Effector memory CD4-positive, alpha-beta T cell (primary cell): ENCODE measurements around the gene CLPTM1L.

ENCODE experiments used
- DNase-seq, 3 donors: peaks; one replicate each; pipeline ENCODE4 v3.0.0-alpha.2; 2020
- H3K27ac ChIP-seq: 2 replicates; pipeline ENCODE4 v1.7.0; 2013; ENCODE audit warnings: mild to moderate bottlenecking, low read length, moderate library complexity; ENCODE audit not compliant: insufficient read depth, poor library complexity, severe bottlenecking
- H3K27me3 ChIP-seq: replicated peaks from 2 replicates; pipeline ENCODE4 v1.7.0; 2013; ENCODE audit warnings: mild to moderate bottlenecking, low read length; ENCODE audit not compliant: insufficient read depth, control insufficient read depth, poor library complexity, severe bottlenecking
- H3K36me3 ChIP-seq: 2 replicates; pipeline ENCODE4 v1.7.0; 2013; ENCODE audit warnings: mild to moderate bottlenecking, low read length, moderate library complexity; ENCODE audit not compliant: control insufficient read depth, insufficient read depth
- H3K4me1 ChIP-seq: 2 replicates; pipeline ENCODE4 v1.7.0; 2013; ENCODE audit warnings: low read length, mild to moderate bottlenecking; ENCODE audit not compliant: control insufficient read depth, insufficient read depth, poor library complexity, severe bottlenecking
- H3K4me3 ChIP-seq: 2 replicates; pipeline ENCODE4 v1.7.0; 2013; ENCODE audit warnings: low read length, low read depth, mild to moderate bottlenecking; ENCODE audit not compliant: insufficient read depth, poor library complexity, severe bottlenecking
- H3K9me3 ChIP-seq: 2 replicates; pipeline ENCODE4 v1.7.0; 2013; ENCODE audit warnings: mild to moderate bottlenecking, low read length, moderate library complexity; ENCODE audit not compliant: control insufficient read depth

The CLPTM1L gene

DNA sequence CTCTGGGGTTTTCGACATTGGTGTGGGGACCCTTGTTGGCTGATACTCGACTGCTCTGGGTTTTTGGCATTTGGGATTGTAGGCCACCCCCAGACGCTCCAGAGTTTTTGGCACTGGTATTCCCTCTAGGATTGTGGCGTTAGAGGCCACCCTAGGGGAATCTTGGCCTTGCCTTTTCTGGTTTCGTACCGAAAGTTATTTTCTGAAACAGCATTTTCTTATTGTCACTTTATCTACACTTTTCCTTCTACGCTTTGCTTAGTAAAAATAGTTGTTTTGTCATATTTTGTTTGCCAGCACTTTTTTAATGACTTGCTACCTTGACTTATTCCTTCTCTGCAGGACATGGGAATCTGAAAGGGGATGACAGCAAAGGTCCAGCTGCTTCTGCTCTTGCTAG, 25.1 kb upstream of the CLPTM1L start:
- H3K36me3 ChIP-seq: no peaks in the 10 kb centered on the region
- no peak overlapping the region for H3K27ac ChIP-seq
- H3K9me3 ChIP-seq: no peaks in the 10 kb centered on the region
- DNase-seq: no peak
- H3K27me3 ChIP-seq: no peaks in the 10 kb centered on the region
- no peak overlapping the region for H3K4me3 ChIP-seq
- H3K4me1 ChIP-seq: no peaks in the 10 kb centered on the region

DNA sequence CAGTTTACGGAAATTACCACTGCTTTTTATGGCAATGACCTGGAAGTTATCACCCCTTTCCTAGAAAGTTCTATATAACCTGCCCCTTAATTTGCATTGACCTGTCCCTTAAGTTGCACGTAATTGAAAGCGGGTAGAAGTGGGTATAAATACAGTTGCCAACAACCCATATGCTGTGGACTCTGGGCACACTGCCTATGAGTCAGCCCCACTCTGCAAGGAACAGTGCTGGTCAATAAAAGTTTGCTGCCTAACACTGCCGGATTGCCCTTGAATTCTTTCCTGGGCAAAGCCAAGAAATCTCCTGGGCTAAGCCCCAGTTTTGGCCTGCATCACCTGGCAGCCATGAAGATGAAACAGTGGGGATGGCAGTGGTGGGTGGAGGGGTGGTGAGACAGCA, 23.9 kb upstream of the CLPTM1L start:
- no peaks in the 10 kb centered on the region for H3K4me1 ChIP-seq
- no peak overlapping the region for H3K27ac ChIP-seq
- no peaks in the 10 kb centered on the region for H3K9me3 ChIP-seq

DNA sequence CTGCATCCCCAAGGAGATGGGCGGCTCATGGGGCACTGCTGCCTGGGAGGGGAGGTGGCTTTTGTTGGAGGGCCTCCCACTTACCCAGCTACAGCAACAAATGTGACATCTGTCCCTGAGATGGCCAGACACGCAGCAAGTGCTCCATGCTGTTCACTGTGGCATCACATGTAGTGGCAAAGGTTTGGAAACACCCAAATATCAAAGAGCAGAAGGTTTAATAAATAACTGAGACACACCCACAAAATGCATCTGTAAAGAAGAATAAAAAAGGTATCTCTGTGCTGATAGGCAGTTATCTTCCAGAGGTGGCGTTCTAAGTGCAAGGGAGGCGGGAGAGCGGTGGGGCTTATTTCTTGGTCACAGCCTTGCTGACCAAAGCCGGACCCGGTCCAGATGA, 23.3 kb upstream of the CLPTM1L start:
- DNase-seq: no peak
- Histone ChIP-seq H3K9me3 (no peaks in the 10 kb centered on the region), H3K4me1 (no peaks in the 10 kb centered on the region), H3K27me3 (peaks cover 4% of the 10 kb centered on the region), H3K4me3 (no peak overlapping the region), H3K27ac (no peak overlapping the region), H3K36me3 (no peaks in the 10 kb centered on the region)

More for the DNA sequence above, 23.9 kb upstream of the CLPTM1L start:
- Histone ChIP-seq H3K4me3 (no peak overlapping the region), H3K27me3 (no peaks in the 10 kb centered on the region), H3K36me3 (no peaks in the 10 kb centered on the region)
- no peak for DNase-seq

DNA sequence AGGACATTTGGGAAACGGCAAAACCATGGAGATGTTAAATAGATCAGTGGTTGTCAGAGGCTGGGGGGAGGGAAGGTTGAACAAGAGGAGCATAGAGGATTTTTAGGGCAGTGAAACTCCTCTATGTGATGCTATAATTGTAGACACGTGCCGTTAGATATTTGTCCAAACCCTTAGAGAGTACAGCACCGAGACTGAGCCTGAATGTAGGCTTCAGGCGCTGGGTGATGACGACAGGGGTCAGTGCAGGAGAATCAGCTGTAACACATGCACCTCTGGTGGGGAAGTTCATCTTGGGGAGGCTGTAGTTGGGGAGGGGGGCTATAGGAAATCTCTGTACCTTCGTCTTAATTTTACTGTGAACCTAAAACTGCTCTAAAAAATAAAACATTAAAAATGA, 22.2 kb upstream of the CLPTM1L start:
- no peaks in the 10 kb centered on the region for H3K4me1 ChIP-seq
- no peak for DNase-seq
- H3K4me3 ChIP-seq: no peak overlapping the region
- H3K36me3 ChIP-seq: no peaks in the 10 kb centered on the region
- H3K27ac ChIP-seq: no peak overlapping the region
- no peaks in the 10 kb centered on the region for H3K9me3 ChIP-seq
- peaks cover 7% of the 10 kb centered on the region for H3K27me3 ChIP-seq

DNA sequence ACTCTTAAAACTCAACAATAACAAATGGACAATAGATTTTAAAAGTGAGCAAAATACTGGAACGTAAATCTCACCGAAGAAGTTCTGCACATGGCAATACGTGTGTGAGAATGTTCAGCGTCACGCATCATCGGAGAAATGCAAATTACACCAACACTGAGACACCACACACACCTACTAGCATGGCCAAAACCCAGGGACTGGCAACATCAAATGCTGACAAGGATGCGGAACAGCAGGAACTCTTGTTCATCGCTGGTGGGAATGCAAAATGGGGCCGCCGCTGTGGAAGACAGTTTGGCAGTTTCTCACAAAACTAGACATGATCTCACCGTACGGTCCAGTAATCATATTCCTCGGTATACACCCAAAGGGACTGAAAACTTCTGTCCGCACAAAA, 21.6 kb upstream of the CLPTM1L start:
- Histone ChIP-seq H3K4me1 (no peaks in the 10 kb centered on the region), H3K27ac (no peak overlapping the region), H3K9me3 (no peaks in the 10 kb centered on the region), H3K27me3 (peaks cover 13% of the 10 kb centered on the region), H3K36me3 (no peaks in the 10 kb centered on the region), H3K4me3 (no peak overlapping the region)
- DNase-seq: no peak

DNA sequence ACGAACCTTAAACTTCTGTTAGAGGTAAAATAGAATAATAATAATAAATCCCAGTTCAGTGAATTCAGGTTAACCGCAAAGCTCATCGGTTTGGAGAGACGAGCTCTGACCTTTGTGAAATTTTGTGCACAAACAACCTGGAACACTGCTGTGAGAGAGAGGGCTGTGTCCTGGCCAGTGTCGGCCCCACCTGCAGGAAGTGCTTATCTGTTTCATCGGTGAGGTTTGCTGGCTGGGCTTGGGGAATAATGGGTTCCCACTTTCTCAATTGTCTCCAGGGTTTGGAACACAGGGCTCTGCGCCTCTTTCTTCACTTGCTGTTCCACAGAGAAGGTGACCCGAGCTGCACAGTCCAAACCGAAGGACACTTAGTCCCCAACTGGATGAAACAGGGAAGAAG, 19.3 kb upstream of the CLPTM1L start:
- Histone ChIP-seq H3K27me3 (peaks cover 13% of the 10 kb centered on the region), H3K27ac (no peak overlapping the region)

DNA sequence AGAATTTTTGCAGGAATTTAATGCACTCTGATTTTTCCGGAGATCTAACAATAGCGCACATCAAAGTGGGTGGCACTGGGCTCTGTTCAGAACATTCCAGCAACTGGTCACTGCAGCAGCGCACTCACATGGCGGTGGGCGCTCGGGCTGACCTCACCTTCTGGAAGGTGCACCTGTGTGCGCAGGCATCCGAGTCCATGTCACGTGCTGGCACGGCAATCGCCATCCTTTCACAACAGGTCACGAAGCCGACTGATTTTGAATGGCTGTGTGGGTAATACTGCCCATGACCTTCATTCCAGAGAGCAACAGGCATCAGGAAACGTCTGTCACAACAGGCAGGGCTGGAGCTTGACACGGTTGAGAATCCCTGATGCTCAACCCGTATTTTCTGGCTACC, 18.7 kb upstream of the CLPTM1L start:
- DNase-seq: no peak
- Histone ChIP-seq H3K9me3 (no peaks in the 10 kb centered on the region), H3K4me3 (no peak overlapping the region), H3K4me1 (no peaks in the 10 kb centered on the region), H3K27ac (no peak overlapping the region), H3K36me3 (no peaks in the 10 kb centered on the region), H3K27me3 (peaks cover 13% of the 10 kb centered on the region)

More for the DNA sequence above, 19.3 kb upstream of the CLPTM1L start:
- H3K9me3 ChIP-seq: no peaks in the 10 kb centered on the region
- no peaks in the 10 kb centered on the region for H3K4me1 ChIP-seq
- H3K4me3 ChIP-seq: no peak overlapping the region
- no peaks in the 10 kb centered on the region for H3K36me3 ChIP-seq
- DNase-seq: no peak

DNA sequence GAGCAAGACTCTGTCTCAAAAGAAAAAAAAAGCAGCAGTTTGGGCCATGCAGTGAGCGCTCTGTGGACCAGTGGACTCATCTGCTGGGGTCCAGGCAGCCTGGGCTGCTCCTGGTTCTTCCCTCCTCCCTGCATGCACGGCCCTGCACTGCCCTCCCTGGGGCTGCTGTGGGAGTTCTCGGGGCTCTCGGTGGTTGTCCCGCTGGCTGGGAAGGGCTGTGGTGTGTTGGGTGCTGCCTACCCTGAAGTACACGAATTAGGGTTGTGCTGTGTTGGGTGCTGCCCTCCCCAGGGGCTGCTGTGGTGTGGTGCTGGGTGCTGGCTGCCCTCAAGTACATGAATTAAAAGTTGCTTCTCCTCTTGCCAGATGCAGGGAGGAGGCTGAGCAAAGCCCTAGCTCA, 18.3 kb upstream of the CLPTM1L start:
- H3K27me3 ChIP-seq: peaks cover 13% of the 10 kb centered on the region
- H3K36me3 ChIP-seq: no peaks in the 10 kb centered on the region
- DNase-seq: no peak
- no peaks in the 10 kb centered on the region for H3K4me1 ChIP-seq
- H3K9me3 ChIP-seq: no peaks in the 10 kb centered on the region
- no peak overlapping the region for H3K4me3 ChIP-seq
- H3K27ac ChIP-seq: no peak overlapping the region

DNA sequence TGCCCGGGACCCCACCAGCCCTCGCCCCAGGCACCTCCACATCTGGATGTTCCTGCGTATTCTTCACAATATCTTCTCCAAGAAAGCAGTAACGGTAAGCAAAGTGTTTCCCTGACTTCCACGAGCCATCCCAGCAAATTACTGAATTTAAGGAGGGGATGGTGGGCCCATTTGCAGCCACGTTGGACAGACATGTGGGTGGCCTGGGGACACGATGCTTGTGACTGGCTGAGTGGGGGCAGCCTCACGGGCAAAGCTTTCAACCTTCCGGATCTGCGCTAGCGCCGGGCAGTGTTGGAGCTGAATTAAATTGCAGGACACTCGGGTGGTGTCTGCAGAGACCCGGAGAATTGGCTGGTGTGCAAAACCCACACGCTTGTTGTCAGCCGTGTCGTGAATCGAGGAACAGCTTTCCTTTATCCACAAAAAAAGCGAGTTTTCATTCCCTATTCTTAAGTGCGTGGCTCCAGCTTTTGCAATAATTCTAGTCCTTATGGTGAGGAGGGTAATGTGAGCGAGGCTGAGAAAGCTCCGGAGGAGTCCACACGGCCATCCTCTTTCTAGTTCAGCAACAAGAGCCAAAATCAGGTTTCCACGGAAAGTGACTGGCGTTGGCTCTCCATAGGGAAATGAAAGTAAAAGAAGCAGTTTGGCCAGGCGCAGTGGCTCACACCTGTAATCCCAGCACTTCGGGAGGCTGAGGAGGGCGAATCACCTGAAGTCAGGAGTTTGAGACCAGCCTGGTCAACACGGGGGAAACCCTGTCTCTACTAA, 17.5 kb upstream of the CLPTM1L start:
- DNase-seq: no peak
- H3K4me3 ChIP-seq: no peak overlapping the region
- H3K36me3 ChIP-seq: no peaks in the 10 kb centered on the region
- H3K9me3 ChIP-seq: no peaks in the 10 kb centered on the region
- H3K27me3 ChIP-seq: peaks cover 13% of the 10 kb centered on the region
- no peaks in the 10 kb centered on the region for H3K4me1 ChIP-seq
- no peak overlapping the region for H3K27ac ChIP-seq

DNA sequence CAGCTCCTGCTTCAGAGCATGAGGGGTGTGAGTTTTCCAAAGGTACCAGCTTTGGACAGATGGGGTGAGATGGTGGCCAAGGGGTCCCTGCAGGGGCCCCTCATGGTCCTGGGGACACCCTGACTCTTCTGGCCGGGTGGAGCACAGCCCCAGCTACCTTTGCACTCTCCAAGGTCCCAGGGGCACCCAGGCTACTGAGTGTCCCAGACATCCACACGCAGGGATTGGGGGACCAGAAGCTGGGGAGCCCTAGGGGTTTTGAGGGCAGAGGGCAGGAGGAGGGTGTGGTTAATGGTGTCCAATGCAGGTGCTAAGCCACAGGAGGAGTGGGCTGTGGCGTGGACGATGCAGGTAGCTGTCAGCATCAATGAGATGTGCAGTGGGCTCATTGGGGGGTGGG, 16.0 kb upstream of the CLPTM1L start:
- Histone ChIP-seq H3K4me3 (no peak overlapping the region), H3K36me3 (no peaks in the 10 kb centered on the region), H3K4me1 (no peaks in the 10 kb centered on the region), H3K9me3 (no peaks in the 10 kb centered on the region), H3K27me3 (peaks cover 13% of the 10 kb centered on the region), H3K27ac (no peak overlapping the region)
- no peak for DNase-seq
